Measurements from ENCODE around the gene MINDY4. TPM values are rescaled to one million over a fixed set of nuclear protein-coding genes. Genes with fewer than 3 reads are reported as not detected.

MINDY4 gene
- total RNA-seq = 20.1 TPM
- long read RNA-seq, partial matches to known transcripts = 0 of 7 reads
- long read RNA-seq, other reads (novel, unspliced or antisense) = 4 of 7 reads

DNA sequence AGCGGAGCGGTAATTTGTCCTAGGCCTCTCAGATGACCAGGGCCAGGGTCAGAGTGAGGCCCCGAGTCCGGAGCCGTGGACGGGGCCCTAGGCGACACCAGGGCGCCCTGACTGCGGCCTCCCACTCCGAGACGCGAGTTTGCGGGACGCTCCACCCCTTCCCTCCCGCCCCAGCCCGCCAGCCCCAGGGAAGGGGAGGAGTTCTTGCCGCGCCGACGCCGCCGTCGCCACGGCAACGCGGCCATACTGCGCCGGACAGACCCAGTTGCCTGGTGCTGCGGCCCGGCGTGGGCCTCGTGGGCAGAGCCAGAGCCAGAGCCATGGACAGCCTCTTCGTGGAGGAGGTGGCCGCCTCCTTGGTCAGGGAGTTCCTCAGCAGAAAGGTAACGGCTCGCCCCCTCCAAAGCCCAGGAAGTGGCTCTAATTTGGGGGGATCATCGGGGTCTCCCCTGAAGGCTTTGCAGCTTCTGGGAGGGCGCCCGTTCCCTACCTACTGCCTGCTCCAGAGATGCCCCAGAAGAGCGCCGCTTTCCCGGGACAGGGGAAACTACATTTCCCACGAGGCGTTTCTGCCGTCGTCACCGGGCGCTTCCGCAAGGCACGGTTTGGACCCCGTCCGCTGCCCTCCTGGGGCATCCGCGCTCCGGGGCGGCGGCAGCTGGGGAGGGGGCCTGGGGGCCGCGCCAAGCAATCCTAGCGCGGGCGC lies at the start of gene MINDY4:
Gene MINDY4 (plus strand): TSS at position 244 of the 706 bp plus-strand sequence. CDS start 77 bp downstream, at position 321.
- no peaks in the 10 kb centered on the region for H3K9me3 ChIP-seq
- no peaks in the 10 kb centered on the region for H3K27me3 ChIP-seq
- H3K4me3 ChIP-seq = peak within 1 kb of the TSS; percentile 91
- DNase-seq (peak; percentile 91), ATAC-seq (peak; percentile 95)
- TF ChIP-seq, protein P1, sequence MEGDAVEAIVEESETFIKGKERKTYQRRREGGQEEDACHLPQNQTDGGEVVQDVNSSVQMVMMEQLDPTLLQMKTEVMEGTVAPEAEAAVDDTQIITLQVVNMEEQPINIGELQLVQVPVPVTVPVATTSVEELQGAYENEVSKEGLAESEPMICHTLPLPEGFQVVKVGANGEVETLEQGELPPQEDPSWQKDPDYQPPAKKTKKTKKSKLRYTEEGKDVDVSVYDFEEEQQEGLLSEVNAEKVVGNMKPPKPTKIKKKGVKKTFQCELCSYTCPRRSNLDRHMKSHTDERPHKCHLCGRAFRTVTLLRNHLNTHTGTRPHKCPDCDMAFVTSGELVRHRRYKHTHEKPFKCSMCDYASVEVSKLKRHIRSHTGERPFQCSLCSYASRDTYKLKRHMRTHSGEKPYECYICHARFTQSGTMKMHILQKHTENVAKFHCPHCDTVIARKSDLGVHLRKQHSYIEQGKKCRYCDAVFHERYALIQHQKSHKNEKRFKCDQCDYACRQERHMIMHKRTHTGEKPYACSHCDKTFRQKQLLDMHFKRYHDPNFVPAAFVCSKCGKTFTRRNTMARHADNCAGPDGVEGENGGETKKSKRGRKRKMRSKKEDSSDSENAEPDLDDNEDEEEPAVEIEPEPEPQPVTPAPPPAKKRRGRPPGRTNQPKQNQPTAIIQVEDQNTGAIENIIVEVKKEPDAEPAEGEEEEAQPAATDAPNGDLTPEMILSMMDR (IDR thresholded peaks at IDR 0.05) = peak; percentile 6
- H3K4me1 ChIP-seq = peaks cover 20% of the 10 kb centered on the region
- intact Hi-C loops (cut with DNase I) = no loop called here
- peak within 1 kb of the TSS; percentile 89 for H3K27ac ChIP-seq
- H3K36me3 ChIP-seq = no peaks in the 10 kb centered on the region

DNA sequence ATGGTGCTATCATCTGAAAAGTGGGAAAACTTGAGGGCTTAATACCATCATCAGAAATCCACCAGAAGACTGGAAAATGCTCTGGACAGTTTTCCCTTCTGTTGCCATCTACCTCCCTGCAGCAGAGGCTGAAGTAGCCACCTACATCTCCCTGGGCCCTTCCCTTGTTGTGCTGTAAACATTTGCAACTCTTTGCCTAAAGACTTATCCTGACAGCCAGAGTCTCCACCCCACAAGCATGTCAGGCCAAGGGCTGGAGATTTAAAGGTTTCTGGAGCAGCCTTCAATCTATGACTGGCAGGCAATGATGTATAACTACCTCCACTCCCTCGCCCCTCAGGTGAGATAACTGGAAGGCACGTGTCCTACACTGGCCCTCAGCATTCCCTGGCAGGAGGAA lies 49.0 kb upstream of the MINDY4 start:
- intact Hi-C loops (cut with DNase I) = no loop called here
- H3K27ac ChIP-seq = no peak overlapping the region
- no peak for DNase-seq
- TF ChIP-seq, protein P1 (IDR thresholded peaks at IDR 0.05) = no peak
- ATAC-seq = no peak
- H3K27me3 ChIP-seq = no peaks in the 10 kb centered on the region
- no peak overlapping the region for H3K4me3 ChIP-seq
- H3K4me1 ChIP-seq = no peaks in the 10 kb centered on the region
- H3K9me3 ChIP-seq = peaks cover 4% of the 10 kb centered on the region
- no peaks in the 10 kb centered on the region for H3K36me3 ChIP-seq

GRCh38 chr7:30722671-30723070 lies 48.5 kb upstream of the MINDY4 start:
- H3K27ac ChIP-seq = no peak overlapping the region
- intact Hi-C loops (cut with DNase I) = no loop called here
- TF ChIP-seq, protein P1 (IDR thresholded peaks at IDR 0.05) = no peak
- no peaks in the 10 kb centered on the region for H3K27me3 ChIP-seq
- no peaks in the 10 kb centered on the region for H3K4me1 ChIP-seq
- H3K36me3 ChIP-seq = no peaks in the 10 kb centered on the region
- ATAC-seq (no peak), DNase-seq (no peak)
- no peak overlapping the region for H3K4me3 ChIP-seq
- H3K9me3 ChIP-seq = peaks cover 4% of the 10 kb centered on the region

- TF ChIP-seq, protein P1 (IDR thresholded peaks at IDR 0.05) = no peak
- Histone ChIP-seq H3K9me3 (no peaks in the 10 kb centered on the region), H3K4me3 (no peak overlapping the region), H3K27me3 (no peaks in the 10 kb centered on the region), H3K36me3 (no peaks in the 10 kb centered on the region), H3K4me1 (no peaks in the 10 kb centered on the region), H3K27ac (no peak overlapping the region)
- intact Hi-C loops (cut with DNase I) = no loop called here
- no peak for ATAC-seq
- DNase-seq = peak; percentile 29
These were observed 47.4 kb upstream of the MINDY4 start for GRCh38 chr7:30723776-30724175.

DNA sequence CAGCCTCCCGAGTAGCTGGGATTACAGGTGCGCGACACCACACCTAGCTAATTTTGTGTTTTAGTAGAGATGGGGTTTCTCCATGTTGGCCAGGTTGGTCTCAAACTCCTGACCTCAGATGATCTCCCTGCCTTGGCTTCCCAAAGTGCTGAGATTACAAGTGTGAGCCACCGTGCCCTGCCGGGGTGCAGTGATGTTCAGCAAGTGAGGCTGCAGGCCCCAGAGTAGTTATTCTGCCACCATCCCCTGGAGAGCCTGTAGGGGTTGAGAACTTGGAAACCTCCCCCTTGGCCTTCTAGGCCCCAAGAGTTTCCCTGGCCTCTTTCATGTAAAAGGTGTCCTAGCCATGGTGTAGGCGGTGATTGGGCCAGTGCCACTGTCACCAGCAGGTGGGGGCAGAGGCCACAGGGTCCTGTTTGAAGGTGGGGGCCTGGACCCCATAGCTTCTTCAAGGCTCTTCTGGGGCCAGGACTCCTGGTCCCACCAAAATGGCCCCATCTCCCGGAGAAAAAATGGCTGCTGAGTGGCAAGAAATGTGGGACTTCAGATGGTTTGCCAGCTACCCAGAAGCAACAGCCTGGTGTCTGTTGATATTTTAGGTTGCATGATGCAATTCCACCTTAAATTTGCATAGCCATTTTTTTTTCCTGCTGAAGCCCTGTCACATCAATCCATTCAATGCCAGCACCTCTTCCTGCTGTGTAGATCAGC lies 44.8 kb upstream of the MINDY4 start:
- DNase-seq (no peak), ATAC-seq (no peak)
- intact Hi-C loops (cut with DNase I) = no loop called here
- no peaks in the 10 kb centered on the region for H3K9me3 ChIP-seq
- no peaks in the 10 kb centered on the region for H3K36me3 ChIP-seq
- TF ChIP-seq, protein P1 (IDR thresholded peaks at IDR 0.05) = peak; percentile 11
- no peaks in the 10 kb centered on the region for H3K4me1 ChIP-seq
- H3K27ac ChIP-seq = peak overlapping the region; percentile 2
- H3K4me3 ChIP-seq = peak overlapping the region; percentile 7
- no peaks in the 10 kb centered on the region for H3K27me3 ChIP-seq

Data from upper lobe of right lung (tissue), 1 donor.